Stimulated activated CD8-positive, alpha-beta memory T cell treated with anti-CD3 and anti-CD28 coated beads, Interleukin-15, amount 100 ng/mL, for 1 hour (primary cell): ENCODE measurements around the gene PLCB2.
A peak's percentile ranks its signal among the peaks of the same experiment; 100 is the strongest.

Source experiments
- DNase-seq: peaks from one replicate; pipeline ENCODE4 v3.0.0-alpha.2; 2020; ENCODE audit warnings: low read depth

The PLCB2 gene

DNA sequence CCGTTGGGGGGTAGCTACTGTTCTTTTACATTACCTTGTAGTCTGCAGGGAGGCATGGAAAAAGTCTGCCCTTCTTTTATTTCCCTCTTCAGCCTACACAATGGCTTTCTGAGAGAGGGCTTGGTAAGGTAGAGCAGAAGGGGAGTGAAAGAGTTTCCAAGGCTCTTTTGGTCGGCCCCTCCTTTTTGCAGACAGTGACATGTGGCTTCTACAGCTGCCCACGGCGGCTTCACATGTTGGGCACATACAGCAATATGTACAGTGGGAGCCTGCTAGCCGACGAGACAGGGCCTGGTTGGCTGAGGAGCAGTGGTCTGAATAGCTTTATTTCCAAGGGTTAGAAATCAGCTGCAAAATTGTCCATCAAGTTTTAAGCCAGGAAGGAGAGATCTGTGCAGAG is 19.7 kb upstream of the PLCB2 start:
- no peak for DNase-seq

DNA sequence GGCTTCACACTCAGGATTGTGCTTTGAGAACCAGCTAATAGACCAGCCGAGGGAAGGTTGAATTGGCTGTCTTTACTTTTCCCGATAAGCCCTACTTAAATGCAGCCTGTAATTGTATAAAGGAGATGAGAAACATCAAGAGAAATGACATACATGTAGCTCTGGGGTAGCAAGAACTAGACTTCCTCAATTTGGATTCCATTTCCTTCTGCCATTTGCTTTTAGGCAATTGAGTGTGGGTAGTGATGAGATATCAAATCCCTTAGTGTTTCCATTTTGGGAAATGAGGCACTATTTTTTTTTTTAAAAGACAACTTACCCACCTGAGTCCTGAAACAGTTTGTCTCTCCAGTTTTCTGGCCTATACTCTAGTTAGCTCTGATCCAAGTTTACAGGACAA is 18.0 kb upstream of the PLCB2 start:
- DNase-seq, result no peak

DNA sequence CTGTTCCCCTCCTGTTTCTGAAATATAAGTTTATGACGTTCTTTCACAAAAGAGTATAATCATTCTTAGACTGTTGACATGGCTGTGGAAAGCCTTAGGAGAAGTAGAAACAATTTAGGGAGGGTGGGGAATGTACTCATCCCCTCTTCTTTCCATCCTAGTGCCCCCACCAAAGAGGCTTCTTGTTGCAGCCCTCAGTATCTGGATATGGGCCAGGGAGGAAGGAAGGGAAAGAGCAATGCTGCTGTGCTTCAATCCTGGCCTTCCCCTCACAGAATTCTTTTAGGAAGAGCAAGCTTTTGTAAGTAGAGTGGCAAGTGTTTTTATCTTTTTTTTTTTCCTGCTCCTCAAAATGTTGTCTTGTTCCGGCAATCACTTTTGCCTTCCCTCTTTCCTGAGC is 17.5 kb upstream of the PLCB2 start:
- no peak for DNase-seq

DNA sequence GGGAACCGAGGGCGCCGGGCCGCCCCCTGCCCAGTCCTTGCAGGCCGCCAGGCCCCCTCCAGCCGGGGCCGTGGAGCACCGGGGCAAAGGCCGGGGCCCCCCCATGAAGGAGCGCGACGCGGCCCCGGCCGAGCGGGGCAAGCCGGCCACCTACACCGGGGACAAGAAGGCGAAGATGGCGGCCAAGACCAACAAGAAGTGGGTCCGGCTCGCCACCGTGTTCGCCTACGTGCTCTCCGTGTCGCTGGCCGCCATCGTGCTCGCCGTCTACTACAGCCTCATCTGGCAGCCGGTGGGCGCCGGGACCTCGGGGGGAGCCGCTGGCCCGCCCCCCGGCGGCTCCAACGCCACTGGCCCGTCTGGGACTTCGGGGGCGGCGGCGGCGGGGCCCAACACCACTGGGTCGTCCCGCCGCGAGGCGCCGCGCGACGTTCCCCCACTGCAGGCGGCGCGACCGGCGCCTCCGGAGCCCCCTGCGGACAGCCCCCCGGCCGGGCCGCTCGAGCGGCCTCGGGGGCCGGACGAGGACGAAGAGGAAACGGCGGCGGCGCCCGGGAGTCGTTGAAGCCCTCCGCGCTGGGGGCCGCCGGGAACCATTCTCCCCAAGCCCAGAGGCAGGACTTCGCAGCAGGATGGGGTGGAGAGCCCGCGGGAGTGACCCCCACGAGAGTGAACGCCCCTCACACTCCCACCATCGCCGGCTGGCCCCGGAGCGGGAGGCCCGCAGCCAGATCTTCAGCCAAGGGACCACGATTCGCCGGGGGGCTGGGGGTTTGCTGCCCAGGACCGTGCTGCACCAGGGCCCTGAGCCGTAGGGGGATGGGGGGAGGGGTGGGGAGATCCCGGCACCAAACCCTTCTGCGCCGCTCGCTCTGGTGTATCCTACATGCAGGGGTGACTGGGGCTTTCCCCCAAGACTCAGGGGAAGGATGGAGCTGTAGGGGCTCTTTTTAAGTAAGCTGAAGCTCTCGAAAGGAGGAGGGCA is 16.5 kb upstream of the PLCB2 start:
- no peak for DNase-seq

- DNase-seq, result peak; percentile 82
Observed at GRCh38 chr15:40323239-40323952, 15.7 kb upstream of the PLCB2 start, which contains the start of gene INAFM2. Gene INAFM2 (plus strand): TSS chr15:40323692. CDS start chr15:40324056, 364 bp downstream.

GRCh38 chr15:40322531-40323238 is 14.9 kb upstream of the PLCB2 start:
- DNase-seq, result no peak

DNA sequence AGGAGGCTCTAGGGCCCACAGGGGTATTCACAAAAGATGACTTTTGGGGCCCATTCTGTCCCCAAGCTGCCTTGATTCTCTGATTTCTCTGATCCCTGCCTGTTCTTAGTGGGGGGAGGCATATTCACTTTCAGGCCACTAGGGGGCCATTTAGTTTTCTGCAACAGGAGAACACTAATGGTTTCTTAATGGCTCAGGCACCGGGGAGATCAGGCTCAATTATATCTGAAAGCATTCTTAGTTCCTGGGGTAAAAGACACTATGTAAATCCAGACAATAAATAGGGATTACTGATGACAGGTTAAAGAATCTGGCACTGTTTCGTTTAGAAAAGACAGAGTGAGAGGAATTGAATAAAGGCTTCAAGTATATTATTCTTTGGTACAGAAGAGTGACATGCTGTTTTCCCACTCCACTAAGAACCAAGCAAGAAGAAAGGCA is 13.2 kb upstream of the PLCB2 start:
- no peak for DNase-seq

DNA sequence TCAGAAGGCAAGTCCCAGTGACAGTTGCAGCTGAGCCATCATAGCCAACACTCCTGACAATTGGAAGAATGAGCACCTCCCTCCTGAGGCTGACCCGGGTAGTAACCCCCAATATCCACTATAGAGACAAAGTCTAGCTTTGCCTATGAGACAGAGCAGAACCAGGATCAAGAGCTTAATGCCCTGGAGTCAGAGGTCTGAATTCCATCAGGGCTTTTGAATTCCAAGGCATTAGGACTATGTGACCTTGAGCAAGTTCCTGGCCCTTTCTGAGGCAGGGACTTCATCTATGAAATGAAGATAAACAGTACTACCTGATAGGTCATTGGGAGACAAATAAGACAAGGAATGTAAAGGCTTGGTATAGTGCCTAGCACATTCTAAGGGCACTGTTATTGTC is 12.7 kb upstream of the PLCB2 start:
- DNase-seq, result no peak

GRCh38 chr15:40317580-40317979 is 9.8 kb upstream of the PLCB2 start:
- DNase-seq, result no peak

DNA sequence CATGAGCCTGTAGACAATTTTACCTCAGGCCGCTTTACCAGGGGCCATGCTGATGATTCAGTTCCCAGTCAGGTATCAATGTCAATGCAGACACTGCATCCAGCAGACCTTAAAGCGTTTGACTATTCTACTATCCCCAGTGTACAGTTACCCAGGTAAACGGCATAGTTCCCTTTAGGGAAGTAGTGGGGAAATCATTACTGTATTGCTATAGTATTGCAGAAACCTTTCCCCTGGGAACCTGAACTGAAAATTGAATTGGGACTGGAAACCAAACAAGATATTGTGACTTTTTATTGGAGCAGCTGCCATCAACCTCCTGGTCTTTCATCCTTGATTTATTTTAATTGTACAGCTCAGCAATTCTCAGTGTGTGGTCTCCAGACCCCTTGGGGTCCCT is 9.2 kb upstream of the PLCB2 start:
- DNase-seq, result no peak

GRCh38 chr15:40314723-40315276 is 7.1 kb upstream of the PLCB2 start:
- no peak for DNase-seq

GRCh38 chr15:40313531-40314398 is 6.0 kb upstream of the PLCB2 start:
- DNase-seq, result no peak

- DNase-seq, result no peak
Observed at GRCh38 chr15:40312370-40313158, 4.8 kb upstream of the PLCB2 start.

- DNase-seq, result no peak
Observed at GRCh38 chr15:40310993-40311392, 3.3 kb upstream of the PLCB2 start.

DNA sequence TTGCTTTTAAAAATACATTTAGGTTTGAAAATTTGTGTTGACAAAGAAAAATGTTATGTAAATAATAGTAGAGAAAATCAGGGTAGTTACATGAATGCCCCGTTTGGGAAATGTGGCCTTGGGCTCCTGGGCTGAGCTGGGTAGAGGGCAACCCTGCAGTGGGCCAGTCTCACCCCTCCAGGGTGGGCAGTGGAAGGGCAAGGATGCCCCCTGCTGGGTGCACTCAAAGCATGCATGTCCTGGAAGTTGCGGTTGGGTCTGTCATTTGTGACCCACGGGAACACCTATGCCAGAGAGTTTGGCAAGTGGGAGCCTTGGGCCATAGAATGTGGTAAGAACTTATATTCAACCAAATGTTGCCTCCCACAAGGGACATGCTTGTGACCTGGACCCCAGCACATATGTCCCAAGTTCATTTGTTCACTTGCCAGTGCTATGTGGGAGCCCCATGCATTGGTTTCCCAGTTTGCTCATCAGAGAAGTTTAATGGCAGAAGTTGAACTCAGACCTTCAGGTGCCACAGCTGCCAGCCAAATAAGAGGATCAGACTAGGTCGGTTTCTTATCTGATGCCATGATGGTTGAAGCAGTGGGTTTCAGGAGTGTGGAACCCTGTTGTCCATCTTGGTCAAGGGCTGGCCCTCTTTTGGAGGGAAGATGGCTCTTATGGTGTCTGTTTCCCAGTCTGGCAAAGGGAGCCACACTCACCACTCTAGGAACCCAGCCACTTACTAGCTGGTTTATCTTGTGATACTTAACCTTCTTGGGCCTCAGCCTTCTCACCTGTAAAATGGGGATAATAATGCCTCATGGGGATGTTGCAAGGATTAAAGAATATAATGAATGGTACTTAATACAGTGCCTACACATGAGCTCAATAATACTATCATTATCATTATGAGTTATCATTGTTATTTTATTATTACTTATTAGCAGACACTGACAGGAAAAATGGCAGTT is 2.5 kb upstream of the PLCB2 start:
- no peak for DNase-seq

- no peak for DNase-seq
Observed at GRCh38 chr15:40309344-40309862, 1.7 kb upstream of the PLCB2 start.

- no peak for DNase-seq
Observed at GRCh38 chr15:40306908-40307307, 827 bp downstream of the PLCB2 start.

- no peak for DNase-seq
Observed at GRCh38 chr15:40306371-40306770, 1.4 kb downstream of the PLCB2 start.

DNA sequence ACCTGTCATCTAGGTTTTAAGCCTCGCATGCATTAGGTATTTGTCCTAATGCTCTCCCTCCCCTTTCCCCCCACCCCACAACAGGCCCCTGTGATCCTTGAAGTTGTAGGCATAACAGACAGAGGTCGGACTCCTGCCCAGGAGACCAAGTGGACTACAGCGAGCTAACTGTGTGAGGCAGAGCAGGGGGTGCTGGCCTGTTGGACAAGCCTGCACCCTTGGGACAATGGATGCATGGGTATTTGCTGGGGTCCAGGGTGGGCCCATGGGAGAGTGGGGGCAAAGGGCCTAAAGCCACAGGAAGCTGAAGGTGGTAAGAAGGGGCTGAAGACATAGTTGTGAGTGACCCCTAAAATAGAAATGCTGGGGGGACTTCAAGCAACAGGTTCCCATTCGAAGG is 2.5 kb downstream of the PLCB2 start:
- no peak for DNase-seq
